WTC11 (cell line): ENCODE data around the gene SLC47A2.

Source experiments
- CTCF ChIP-seq: fragments of 200-600 bp; IDR thresholded peaks from 2 replicates; pipeline ENCODE4 v1.8.0; 2022; ENCODE audit warnings: antibody characterized with exemption
- HMGA2 ChIP-seq: fragments of 250-450 bp; sonication (Bioruptor Pico); IDR thresholded peaks from 2 replicates; pipeline ENCODE4 v1.4.0; 2021; ENCODE audit warnings: mild to moderate bottlenecking, moderate library complexity
- MAX ChIP-seq: sonication (generic); formaldehyde crosslinking; IDR thresholded peaks from 2 replicates; pipeline ENCODE4 v1.8.0; 2022; ENCODE audit warnings: mild to moderate bottlenecking, missing genetic modification reagents
- NFYB ChIP-seq: sonication (generic); formaldehyde crosslinking; conservative IDR thresholded peaks from 2 replicates; pipeline ENCODE4 v1.8.0; 2022; ENCODE audit warnings: low read depth, missing genetic modification reagents
- SMAD4 ChIP-seq: sonication (generic); formaldehyde crosslinking; IDR thresholded peaks from 2 replicates; pipeline ENCODE4 v1.8.0; 2022; ENCODE audit warnings: mild to moderate bottlenecking, missing genetic modification reagents
- ZBTB21 ChIP-seq: sonication (generic); formaldehyde crosslinking; IDR thresholded peaks from 2 replicates; pipeline ENCODE4 v1.8.1; 2023; ENCODE audit warnings: mild to moderate bottlenecking, missing genetic modification reagents, borderline replicate concordance
- ZNF263 ChIP-seq: sonication (generic); formaldehyde crosslinking; IDR thresholded peaks from 2 replicates; pipeline ENCODE4 v1.8.1; 2022; ENCODE audit warnings: low read depth, mild to moderate bottlenecking, moderate library complexity, missing genetic modification reagents
- ZNF423 ChIP-seq: fragments of 250-450 bp; sonication (Bioruptor Pico); IDR thresholded peaks from 2 replicates; pipeline ENCODE4 v2.1.2; 2022; ENCODE audit warnings: mild to moderate bottlenecking, moderate library complexity
- TF ChIP-seq, protein P1 (sequence below): sonication (generic); formaldehyde crosslinking; IDR thresholded peaks from 2 replicates; pipeline ENCODE4 v1.8.1; 2022; ENCODE audit warnings: low read depth, missing genetic modification reagents, borderline replicate concordance
- TF ChIP-seq, protein P2 (sequence below): sonication (generic); formaldehyde crosslinking; IDR thresholded peaks from 2 replicates; pipeline ENCODE4 v1.8.1; 2023; ENCODE audit warnings: mild to moderate bottlenecking, missing genetic modification reagents
- TF ChIP-seq, protein P3 (sequence below): sonication (generic); formaldehyde crosslinking; IDR thresholded peaks from 2 replicates; pipeline ENCODE4 v1.8.1; 2022; ENCODE audit warnings: mild to moderate bottlenecking, missing genetic modification reagents, moderate library complexity, borderline replicate concordance
- TF ChIP-seq, protein P4 (sequence below): sonication (generic); formaldehyde crosslinking; IDR thresholded peaks from 2 replicates; pipeline ENCODE4 v1.8.1; 2023; ENCODE audit warnings: mild to moderate bottlenecking, missing genetic modification reagents, moderate library complexity
- TF ChIP-seq, protein P5 (sequence below): sonication (generic); formaldehyde crosslinking; conservative IDR thresholded peaks from 2 replicates; pipeline ENCODE4 v1.8.1; 2022; ENCODE audit warnings: mild to moderate bottlenecking, missing genetic modification reagents
- TF ChIP-seq, protein P6 (sequence below): sonication (generic); formaldehyde crosslinking; IDR thresholded peaks from 2 replicates; pipeline ENCODE4 v1.8.0; 2022; ENCODE audit warnings: missing genetic modification reagents

GRCh38 chr17:19755392-19755791, 39.0 kb upstream of the SLC47A2 start:
- TF ChIP-seq CTCF (no peak), MAX (CRISPR knock-in tag) (no peak), SMAD4 (no peak), ZNF423 (no peak), ZBTB21 (CRISPR knock-in tag) (no peak), NFYB (no peak), ZNF263 (CRISPR knock-in tag) (no peak), HMGA2 (CRISPR knock-in tag) (no peak)
- TF ChIP-seq, protein P1, sequence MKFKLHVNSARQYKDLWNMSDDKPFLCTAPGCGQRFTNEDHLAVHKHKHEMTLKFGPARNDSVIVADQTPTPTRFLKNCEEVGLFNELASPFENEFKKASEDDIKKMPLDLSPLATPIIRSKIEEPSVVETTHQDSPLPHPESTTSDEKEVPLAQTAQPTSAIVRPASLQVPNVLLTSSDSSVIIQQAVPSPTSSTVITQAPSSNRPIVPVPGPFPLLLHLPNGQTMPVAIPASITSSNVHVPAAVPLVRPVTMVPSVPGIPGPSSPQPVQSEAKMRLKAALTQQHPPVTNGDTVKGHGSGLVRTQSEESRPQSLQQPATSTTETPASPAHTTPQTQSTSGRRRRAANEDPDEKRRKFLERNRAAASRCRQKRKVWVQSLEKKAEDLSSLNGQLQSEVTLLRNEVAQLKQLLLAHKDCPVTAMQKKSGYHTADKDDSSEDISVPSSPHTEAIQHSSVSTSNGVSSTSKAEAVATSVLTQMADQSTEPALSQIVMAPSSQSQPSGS (CRISPR knock-in tag), result no peak
- TF ChIP-seq, protein P2, sequence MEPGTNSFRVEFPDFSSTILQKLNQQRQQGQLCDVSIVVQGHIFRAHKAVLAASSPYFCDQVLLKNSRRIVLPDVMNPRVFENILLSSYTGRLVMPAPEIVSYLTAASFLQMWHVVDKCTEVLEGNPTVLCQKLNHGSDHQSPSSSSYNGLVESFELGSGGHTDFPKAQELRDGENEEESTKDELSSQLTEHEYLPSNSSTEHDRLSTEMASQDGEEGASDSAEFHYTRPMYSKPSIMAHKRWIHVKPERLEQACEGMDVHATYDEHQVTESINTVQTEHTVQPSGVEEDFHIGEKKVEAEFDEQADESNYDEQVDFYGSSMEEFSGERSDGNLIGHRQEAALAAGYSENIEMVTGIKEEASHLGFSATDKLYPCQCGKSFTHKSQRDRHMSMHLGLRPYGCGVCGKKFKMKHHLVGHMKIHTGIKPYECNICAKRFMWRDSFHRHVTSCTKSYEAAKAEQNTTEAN (CRISPR knock-in tag), result no peak
- TF ChIP-seq, protein P3, sequence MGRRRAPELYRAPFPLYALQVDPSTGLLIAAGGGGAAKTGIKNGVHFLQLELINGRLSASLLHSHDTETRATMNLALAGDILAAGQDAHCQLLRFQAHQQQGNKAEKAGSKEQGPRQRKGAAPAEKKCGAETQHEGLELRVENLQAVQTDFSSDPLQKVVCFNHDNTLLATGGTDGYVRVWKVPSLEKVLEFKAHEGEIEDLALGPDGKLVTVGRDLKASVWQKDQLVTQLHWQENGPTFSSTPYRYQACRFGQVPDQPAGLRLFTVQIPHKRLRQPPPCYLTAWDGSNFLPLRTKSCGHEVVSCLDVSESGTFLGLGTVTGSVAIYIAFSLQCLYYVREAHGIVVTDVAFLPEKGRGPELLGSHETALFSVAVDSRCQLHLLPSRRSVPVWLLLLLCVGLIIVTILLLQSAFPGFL (CRISPR knock-in tag), result no peak
- TF ChIP-seq, protein P4, sequence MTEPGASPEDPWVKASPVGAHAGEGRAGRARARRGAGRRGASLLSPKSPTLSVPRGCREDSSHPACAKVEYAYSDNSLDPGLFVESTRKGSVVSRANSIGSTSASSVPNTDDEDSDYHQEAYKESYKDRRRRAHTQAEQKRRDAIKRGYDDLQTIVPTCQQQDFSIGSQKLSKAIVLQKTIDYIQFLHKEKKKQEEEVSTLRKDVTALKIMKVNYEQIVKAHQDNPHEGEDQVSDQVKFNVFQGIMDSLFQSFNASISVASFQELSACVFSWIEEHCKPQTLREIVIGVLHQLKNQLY (CRISPR knock-in tag), result no peak
- TF ChIP-seq, protein P5, sequence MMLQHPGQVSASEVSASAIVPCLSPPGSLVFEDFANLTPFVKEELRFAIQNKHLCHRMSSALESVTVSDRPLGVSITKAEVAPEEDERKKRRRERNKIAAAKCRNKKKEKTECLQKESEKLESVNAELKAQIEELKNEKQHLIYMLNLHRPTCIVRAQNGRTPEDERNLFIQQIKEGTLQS (CRISPR knock-in tag), result no peak
- TF ChIP-seq, protein P6, sequence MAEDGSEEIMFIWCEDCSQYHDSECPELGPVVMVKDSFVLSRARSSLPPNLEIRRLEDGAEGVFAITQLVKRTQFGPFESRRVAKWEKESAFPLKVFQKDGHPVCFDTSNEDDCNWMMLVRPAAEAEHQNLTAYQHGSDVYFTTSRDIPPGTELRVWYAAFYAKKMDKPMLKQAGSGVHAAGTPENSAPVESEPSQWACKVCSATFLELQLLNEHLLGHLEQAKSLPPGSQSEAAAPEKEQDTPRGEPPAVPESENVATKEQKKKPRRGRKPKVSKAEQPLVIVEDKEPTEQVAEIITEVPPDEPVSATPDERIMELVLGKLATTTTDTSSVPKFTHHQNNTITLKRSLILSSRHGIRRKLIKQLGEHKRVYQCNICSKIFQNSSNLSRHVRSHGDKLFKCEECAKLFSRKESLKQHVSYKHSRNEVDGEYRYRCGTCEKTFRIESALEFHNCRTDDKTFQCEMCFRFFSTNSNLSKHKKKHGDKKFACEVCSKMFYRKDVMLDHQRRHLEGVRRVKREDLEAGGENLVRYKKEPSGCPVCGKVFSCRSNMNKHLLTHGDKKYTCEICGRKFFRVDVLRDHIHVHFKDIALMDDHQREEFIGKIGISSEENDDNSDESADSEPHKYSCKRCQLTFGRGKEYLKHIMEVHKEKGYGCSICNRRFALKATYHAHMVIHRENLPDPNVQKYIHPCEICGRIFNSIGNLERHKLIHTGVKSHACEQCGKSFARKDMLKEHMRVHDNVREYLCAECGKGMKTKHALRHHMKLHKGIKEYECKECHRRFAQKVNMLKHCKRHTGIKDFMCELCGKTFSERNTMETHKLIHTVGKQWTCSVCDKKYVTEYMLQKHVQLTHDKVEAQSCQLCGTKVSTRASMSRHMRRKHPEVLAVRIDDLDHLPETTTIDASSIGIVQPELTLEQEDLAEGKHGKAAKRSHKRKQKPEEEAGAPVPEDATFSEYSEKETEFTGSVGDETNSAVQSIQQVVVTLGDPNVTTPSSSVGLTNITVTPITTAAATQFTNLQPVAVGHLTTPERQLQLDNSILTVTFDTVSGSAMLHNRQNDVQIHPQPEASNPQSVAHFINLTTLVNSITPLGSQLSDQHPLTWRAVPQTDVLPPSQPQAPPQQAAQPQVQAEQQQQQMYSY (CRISPR knock-in tag), result no peak
